PFSK-1 (cell line): ENCODE data around the gene C4orf33.

Experiments
- FOXP2 ChIP-seq: optimal IDR thresholded peaks from 2 replicates; pipeline ENCODE3; 2011; ENCODE audit warnings: borderline replicate concordance, control low read depth, inconsistent platforms; ENCODE audit not compliant: insufficient read depth; ENCODE audit errors: extremely low read length, extremely low read depth
- POLR2AphosphoS5 ChIP-seq: IDR thresholded peaks from 2 replicates; pipeline ENCODE4 v1.6.1; 2012; ENCODE audit warnings: low read depth, mild to moderate bottlenecking, control low read depth, low read length, moderate library complexity
- REST ChIP-seq, 2 experiments: IDR thresholded peaks; 2 replicates each; pipeline versions ENCODE4 v1.6.1 to v1.8.0; 2011 to 2012; ENCODE audit warnings: low read depth in 2 of 2, low read length in 2 of 2, control low read depth in 1 of 2, inconsistent platforms in 1 of 2, mild to moderate bottlenecking in 1 of 2, moderate library complexity in 1 of 2; ENCODE audit not compliant: insufficient read depth in 1 of 2
- SIN3A ChIP-seq: IDR thresholded peaks from 2 replicates; pipeline ENCODE4 v1.6.1; 2012; ENCODE audit warnings: mild to moderate bottlenecking, low read length, moderate library complexity, borderline replicate concordance; ENCODE audit not compliant: insufficient read depth
- TAF1 ChIP-seq: IDR thresholded peaks from 2 replicates; pipeline ENCODE4 v1.6.1; 2012; ENCODE audit warnings: low read length, control low read depth, borderline replicate concordance; ENCODE audit not compliant: insufficient read depth

The C4orf33 gene

GRCh38 chr4:129092631-129093190, 3.2 kb upstream of the C4orf33 start:
- TF ChIP-seq TAF1 = no peak

- peak; percentile 89 for TF ChIP-seq POLR2AphosphoS5
- peak; percentile 86 for TF ChIP-seq FOXP2
- peak; percentile 25; the same call in 1 of the 2 replicates for TF ChIP-seq SIN3A
- TF ChIP-seq TAF1 = peak; percentile 78
- TF ChIP-seq REST (IDR thresholded peaks at IDR 0.05; ENCODE audit: insufficient read depth in 1 of 2, low read depth in 2 of 2, low read length in 2 of 2) = no peak
These were observed 2.6 kb upstream of the C4orf33 start, which contains the start of gene SCLT1 for GRCh38 chr4:129093191-129093920. Gene SCLT1, minus strand, starts transcription at chr4:129093539. Its CDS starts 436 bp downstream, at chr4:129093103.

GRCh38 chr4:129094347-129094746, 1.6 kb upstream of the C4orf33 start:
- no peak for TF ChIP-seq TAF1
- no peak for TF ChIP-seq SIN3A
- TF ChIP-seq FOXP2 = no peak

- TF ChIP-seq POLR2AphosphoS5 (no peak), SIN3A (no peak), TAF1 (no peak), FOXP2 (no peak), REST (IDR thresholded peaks at IDR 0.05; ENCODE audit: insufficient read depth in 1 of 2, low read depth in 2 of 2, low read length in 2 of 2) (no peak)
These were observed 2.6 kb downstream of the C4orf33 start for GRCh38 chr4:129098531-129099001.

DNA sequence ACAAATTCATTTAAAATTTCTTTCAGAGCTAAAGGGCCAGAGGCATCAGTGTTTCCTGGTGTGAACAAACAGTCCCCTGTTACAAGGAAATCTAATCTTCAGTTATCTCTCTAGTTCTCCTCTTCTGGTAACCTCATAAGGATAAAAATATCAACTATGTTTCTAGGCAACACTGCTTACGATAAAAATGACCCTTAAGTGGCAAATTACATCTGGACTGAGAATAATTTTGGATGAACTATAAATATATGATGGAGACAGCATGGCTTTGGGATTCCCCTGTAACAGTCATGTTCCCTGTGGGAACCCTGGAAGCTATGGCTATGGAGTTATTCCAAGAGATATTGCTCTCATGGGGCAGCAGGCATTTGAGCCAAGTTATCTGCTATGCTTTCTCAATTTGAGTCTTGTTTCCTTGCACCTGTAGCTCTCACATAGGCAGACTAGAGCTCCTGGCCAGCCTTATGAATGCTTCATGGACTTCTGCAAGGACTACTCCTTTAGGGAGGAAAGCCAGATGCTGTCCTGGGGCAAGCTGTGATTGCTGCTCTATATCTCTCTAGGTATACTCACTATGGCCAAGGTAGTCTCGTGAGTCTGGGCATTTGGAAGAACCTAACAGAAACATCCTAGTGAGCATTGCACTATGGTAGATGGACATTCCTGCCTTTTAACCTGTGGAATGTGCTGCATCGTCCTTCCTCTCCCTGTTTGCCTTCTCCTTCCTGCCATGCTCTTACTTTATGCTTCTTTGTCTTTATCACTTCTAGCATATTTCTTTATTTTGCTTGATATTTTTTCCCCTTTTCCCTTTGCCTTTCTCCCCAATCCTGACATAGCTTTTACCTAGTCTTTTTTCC, 14.2 kb downstream of the C4orf33 start:
- TF ChIP-seq REST (IDR thresholded peaks at IDR 0.05; ENCODE audit: insufficient read depth in 1 of 2, low read depth in 2 of 2, low read length in 2 of 2) = no peak
- TF ChIP-seq FOXP2 = no peak
- TF ChIP-seq POLR2AphosphoS5 = no peak
- TF ChIP-seq SIN3A = no peak
- no peak for TF ChIP-seq TAF1
